IMR-90 (cell line): ENCODE data around the gene SECTM1. TPM values are rescaled to one million over a fixed set of nuclear protein-coding genes. Genes with fewer than 3 reads are reported as not detected.

Source experiments
- ATAC-seq: fragments of 200-7000 bp; cut with Tn5 transposase; 2 replicates; pipeline ENCODE4 v1.9.1; 2020; ENCODE audit warnings: low read depth, mild to moderate bottlenecking, moderate library complexity
- BruUV-seq: library from RNA; stranded (reverse); fragments of 400-500 nt; replicated peaks from 2 replicates; lab custom pipeline; 2021; lab: Mats Ljungman, UMichigan
- CTCF ChIA-PET: fragments of 300-600 bp; formaldehyde crosslinking; extraction: SDS; loops from one replicate; lab custom pipeline; 2021; ENCODE audit warnings: antibody characterized with exemption; lab: Yijun Ruan, JAX
- POLR2A ChIA-PET: fragments of 300-600 bp; sonication (Branson Sonifier 250); formaldehyde crosslinking; loops from one replicate; lab custom pipeline; 2022; ENCODE audit warnings: antibody characterized with exemption; ENCODE audit not compliant: unreplicated experiment; lab: Charles Lee
- DNase-seq: peaks from one replicate; pipeline ENCODE4 v3.0.0; 2013
- H2AFZ ChIP-seq: replicated peaks from 2 replicates; pipeline ENCODE3; 2013; ENCODE audit warnings: low read length, mild to moderate bottlenecking; ENCODE audit not compliant: poor library complexity
- H2AK5ac ChIP-seq: 2 replicates; pipeline ENCODE4 v1.6.1; 2013; ENCODE audit warnings: low read depth, low read length, inconsistent platforms
- H2AK9ac ChIP-seq: replicated peaks from 2 replicates; pipeline ENCODE3; 2013; ENCODE audit warnings: mild to moderate bottlenecking, low read depth, low read length, moderate library complexity; ENCODE audit not compliant: poor library complexity
- H2BK120ac ChIP-seq: 2 replicates; pipeline ENCODE4 v1.6.1; 2013; ENCODE audit warnings: low read depth, low read length, inconsistent platforms
- H2BK15ac ChIP-seq: 3 replicates; pipeline ENCODE4 v1.6.1; 2013; ENCODE audit warnings: low read depth, low read length, inconsistent platforms
- H2BK20ac ChIP-seq: 2 replicates; pipeline ENCODE4 v1.6.1; 2013; ENCODE audit warnings: low read depth, mild to moderate bottlenecking, inconsistent platforms, low read length, moderate library complexity
- H2BK5ac ChIP-seq: 2 replicates; pipeline ENCODE4 v1.6.1; 2013; ENCODE audit warnings: mild to moderate bottlenecking, low read depth, low read length, inconsistent platforms; ENCODE audit not compliant: poor library complexity, severe bottlenecking
- H3K14ac ChIP-seq: replicated peaks from 2 replicates; pipeline ENCODE4 v1.6.1; 2013; ENCODE audit warnings: low read depth, low read length, inconsistent platforms
- H3K18ac ChIP-seq: 2 replicates; pipeline ENCODE4 v1.6.1; 2013; ENCODE audit warnings: low read depth, low read length, control low read depth
- H3K23ac ChIP-seq: 2 replicates; pipeline ENCODE4 v1.6.1; 2013; ENCODE audit warnings: low read depth, low read length, inconsistent platforms
- H3K27ac ChIP-seq: 2 replicates; pipeline ENCODE4 v1.5.1; 2013; ENCODE audit warnings: mild to moderate bottlenecking, control low read depth, low read length; ENCODE audit not compliant: insufficient read depth
- H3K27me3 ChIP-seq: 2 replicates; pipeline ENCODE4 v1.6.1; 2013; ENCODE audit warnings: low read length; ENCODE audit not compliant: control insufficient read depth, insufficient read depth
- H3K36me3 ChIP-seq: 2 replicates; pipeline ENCODE4 v1.6.1; 2013; ENCODE audit warnings: low read length, mixed read lengths; ENCODE audit not compliant: control insufficient read depth, insufficient read depth
- H3K4ac ChIP-seq: 2 replicates; pipeline ENCODE4 v1.6.1; 2013; ENCODE audit warnings: low read depth, low read length, inconsistent platforms
- H3K4me1 ChIP-seq: 2 replicates; pipeline ENCODE4 v1.6.1; 2013; ENCODE audit warnings: low read length, mixed read lengths; ENCODE audit not compliant: control insufficient read depth, insufficient read depth
- H3K4me2 ChIP-seq: 2 replicates; pipeline ENCODE4 v1.6.1; 2013; ENCODE audit warnings: low read depth, mild to moderate bottlenecking, control low read depth, low read length, moderate library complexity
- H3K4me3 ChIP-seq: 2 replicates; pipeline ENCODE4 v1.5.1; 2013; ENCODE audit warnings: low read depth, mild to moderate bottlenecking, control low read depth, low read length, moderate library complexity; ENCODE audit not compliant: insufficient read depth
- H3K56ac ChIP-seq: 2 replicates; pipeline ENCODE4 v1.6.1; 2013; ENCODE audit warnings: low read length, inconsistent platforms; ENCODE audit not compliant: insufficient read depth; ENCODE audit errors: extremely low read depth
- H3K79me1 ChIP-seq, 2 experiments: 2 replicates each; pipeline ENCODE4 v1.6.1; 2013; ENCODE audit warnings: low read length in 2 of 2, inconsistent platforms in 1 of 2, low read depth in 1 of 2
- H3K9ac ChIP-seq: 2 replicates; pipeline ENCODE4 v1.6.1; 2013; ENCODE audit warnings: low read depth, low read length, control low read depth
- H3K9me1 ChIP-seq: 2 replicates; pipeline ENCODE4 v1.6.1; 2013; ENCODE audit warnings: low read length, inconsistent platforms; ENCODE audit not compliant: insufficient read depth
- H3K9me3 ChIP-seq: 2 replicates; pipeline ENCODE4 v1.6.1; 2013; ENCODE audit warnings: low read length; ENCODE audit not compliant: control insufficient read depth, insufficient read depth
- H4K20me1 ChIP-seq: 2 replicates; pipeline ENCODE4 v1.6.1; 2013; ENCODE audit warnings: low read length, inconsistent platforms; ENCODE audit not compliant: insufficient read depth
- H4K5ac ChIP-seq: 2 replicates; pipeline ENCODE4 v1.6.1; 2013; ENCODE audit warnings: mild to moderate bottlenecking, low read depth, low read length, control low read depth
- H4K8ac ChIP-seq, 2 experiments: 2 replicates each; pipeline ENCODE4 v1.6.1; 2013; ENCODE audit warnings: low read depth in 2 of 2, low read length in 2 of 2, control low read depth in 1 of 2, inconsistent platforms in 1 of 2
- H4K91ac ChIP-seq: 2 replicates; pipeline ENCODE4 v1.6.1; 2013; ENCODE audit warnings: low read depth, low read length, inconsistent platforms; ENCODE audit not compliant: insufficient read depth
- ELK1 ChIP-seq: fragments of 150-350 bp; IDR thresholded peaks from 2 replicates; pipeline ENCODE4 v1.6.1; 2016; ENCODE audit warnings: low read depth, mild to moderate bottlenecking, low read length, moderate library complexity, borderline replicate concordance
- FOS ChIP-seq: fragments of 150-350 bp; IDR thresholded peaks from 2 replicates; pipeline ENCODE4 v1.6.1; 2016; ENCODE audit warnings: low read depth, low read length
- MAZ ChIP-seq: IDR thresholded peaks from 2 replicates; pipeline ENCODE4 v1.6.1; 2012; ENCODE audit warnings: low read depth, mild to moderate bottlenecking, low read length, improper control_type of control experiment, moderate library complexity, borderline replicate concordance
- MXI1 ChIP-seq: IDR thresholded peaks from 2 replicates; pipeline ENCODE4 v1.6.1; 2012; ENCODE audit warnings: low read depth, mild to moderate bottlenecking, low read length, moderate library complexity, borderline replicate concordance
- POLR2A ChIP-seq: IDR thresholded peaks from 2 replicates; pipeline ENCODE4 v1.6.1; 2012; ENCODE audit warnings: mild to moderate bottlenecking, low read depth, low read length
- RAD21 ChIP-seq: IDR thresholded peaks from 2 replicates; pipeline ENCODE4 v1.6.1; 2012; ENCODE audit warnings: low read length, improper control_type of control experiment
- RFX5 ChIP-seq: IDR thresholded peaks from 2 replicates; pipeline ENCODE4 v1.8.0; 2012; ENCODE audit warnings: low read depth, mild to moderate bottlenecking, low read length, moderate library complexity
- WGBS, 2 experiments: methylation state at CpG; one replicate each; pipeline versions ENCODE4 v1.1.5 to v1.1.7; 2013; ENCODE audit warnings: missing lambda C conversion rate in 2 of 2; ENCODE audit not compliant: insufficient read length in 1 of 2; ENCODE audit errors: extremely low coverage in 2 of 2; 5-methylcytosine and 5-hydroxymethylcytosine counted together
- dilution Hi-C: fragments of 300-500 bp; cut with HindIII; formaldehyde crosslinking; loops from one replicate; pipeline ENCODE4 v1.14.3; 2018; ENCODE audit warnings: low sequenced_read_pairs; ENCODE audit not compliant: unreplicated experiment
- in situ Hi-C: fragments of 300-500 bp; cut with MboI; formaldehyde crosslinking; loops from 3 replicates; pipeline ENCODE4 v1.14.3; 2019; ENCODE audit warnings: low sequenced_read_pairs, inconsistent platforms, mixed read lengths
- intact Hi-C: fragments of 100-400 bp; cut with micrococcal nuclease; formaldehyde crosslinking; loops from 2 replicates; pipeline ENCODE4 v1.10.0; 2022
- polyA plus RNA-seq, 3 experiments: library from polyadenylated mRNA; depleted of rRNA; stranded (reverse); fragments of >200 nt; gene quantifications; 2 replicates each; pipeline ENCODE4 v1.2.3, GENCODE V29; 2012; ENCODE audit warnings: low replicate concordance in 1 of 3
- total RNA-seq: library from RNA; depleted of rRNA; stranded (reverse); fragments of >200 nt; gene quantifications from 2 replicates; pipeline ENCODE4 v1.2.3, GENCODE V29; 2012

Gene SECTM1
- total and polyA plus RNA-seq, 2 of the 4 experiments (the other 2 are of a cell fraction), result 2.3 to 4.4 TPM

GRCh38 chr17:82273327-82274133 is 60.0 kb downstream of the SECTM1 start, which contains the start of gene CSNK1D:
Gene CSNK1D, minus strand, starts transcription at chr17:82273700. Its CDS starts 319 bp downstream, at chr17:82273381.
- POLR2A ChIA-PET, result interaction anchor here (0.9 to 1.5 kb wide), 2 partner anchors 19 to 22 kb away, joined by 3 to 4 read pairs; no protein-coding TSS in a partner anchor
- H3K18ac ChIP-seq, result peak within 1 kb of the TSS; percentile 77
- no TSS peak for BruUV-seq
- peak within 1 kb of the TSS; percentile 96 for H3K27ac ChIP-seq
- H3K56ac ChIP-seq, result no peak within 1 kb of the TSS; the same call in 1 of the 2 replicates
- peak within 1 kb of the TSS; percentile 85 to 95 for H4K8ac ChIP-seq
- H2BK120ac ChIP-seq, result peak within 1 kb of the TSS; percentile 60
- WGBS, 2 experiments, result 0% methylated on average over 30 of the region's 80 CpGs; no CpG with 5 or more reads in 1 of the 2 experiments
- H3K4me2 ChIP-seq, result peak within 1 kb of the TSS; percentile 99
- no peaks in the 10 kb centered on the region for H3K9me3 ChIP-seq
- in situ Hi-C loops (no loop called here), dilution Hi-C loops (no loop called here), intact Hi-C loops (no loop called here)
- H3K4ac ChIP-seq, result peak within 1 kb of the TSS; percentile 93
- peak within 1 kb of the TSS; percentile 84 for H4K91ac ChIP-seq
- H4K20me1 ChIP-seq, result peaks cover 42% of the 10 kb centered on the region
- H2BK15ac ChIP-seq, result peak within 1 kb of the TSS; percentile 34; the same call in 1 of the 3 replicates
- peak within 1 kb of the TSS; percentile 77 for H3K23ac ChIP-seq
- H4K5ac ChIP-seq, result peak within 1 kb of the TSS; percentile 89
- peaks cover 24% of the 10 kb centered on the region for H3K9me1 ChIP-seq
- H3K9ac ChIP-seq, result peak within 1 kb of the TSS; percentile 96
- peaks cover 4 to 41% of the 10 kb centered on the region in 2 experiments for H3K79me1 ChIP-seq
- H3K4me1 ChIP-seq, result peaks cover 24% of the 10 kb centered on the region
- DNase-seq (peak; percentile 74), ATAC-seq (peak; percentile 93)
- H3K14ac ChIP-seq, result peak within 1 kb of the TSS; percentile 93
- no peak for TF ChIP-seq ELK1
- 0 out of 2 replicates have a peak, but pooled peaks have one; percentile 2 for TF ChIP-seq FOS
- no peak for TF ChIP-seq RAD21
- TF ChIP-seq RFX5, result peak; percentile 64; the same call in 1 of the 2 replicates
- peak; percentile 81; the same call in 1 of the 2 replicates for TF ChIP-seq MAZ
- TF ChIP-seq POLR2A, result peak; percentile 90
- 0 out of 2 replicates have a peak, but pooled peaks have one; percentile 46 for TF ChIP-seq MXI1
- no peak within 1 kb of the TSS for H2BK20ac ChIP-seq
- H2AK5ac ChIP-seq, result peak within 1 kb of the TSS; percentile 89
- peak within 1 kb of the TSS; percentile 99 for H3K4me3 ChIP-seq
- H3K36me3 ChIP-seq, result peaks cover 24% of the 10 kb centered on the region
- H3K27me3 ChIP-seq, result no peaks in the 10 kb centered on the region
- CTCF ChIA-PET, result no interaction called here
- H2AFZ ChIP-seq, result peak within 1 kb of the TSS; percentile 98
- H2BK5ac ChIP-seq, result peak within 1 kb of the TSS; percentile 100
- peak within 1 kb of the TSS; percentile 98 for H2AK9ac ChIP-seq
